ENCODE data around the gene NHEJ1. TPM values are rescaled to one million over a fixed set of nuclear protein-coding genes. Genes with fewer than 3 reads are reported as not detected.

The NHEJ1 gene
- total RNA-seq, 4 donors from 2014 or later: 8.6 to 13.8 (median 11.9) TPM

DNA sequence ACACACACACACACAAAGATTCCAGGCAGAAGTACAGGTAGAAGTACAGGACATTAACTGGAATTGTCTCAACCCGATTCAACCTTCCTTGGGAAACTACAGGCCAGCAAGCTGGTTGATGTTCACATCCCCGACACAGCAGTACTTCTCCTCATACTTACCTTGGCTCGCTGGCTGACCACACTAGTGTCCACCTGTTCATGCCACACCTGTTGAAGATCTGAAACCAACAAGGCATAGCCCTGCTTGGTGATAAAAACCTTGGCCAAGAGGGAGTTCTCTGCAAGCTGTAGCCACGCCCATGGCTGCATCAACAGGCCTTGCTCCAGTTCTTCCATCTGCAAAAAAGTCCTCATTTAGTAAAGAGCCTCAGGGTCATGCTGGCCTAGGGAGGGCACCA is 2.6 kb downstream of the NHEJ1 start:
- Histone ChIP-seq H3K36me3 (peaks cover 0 to 3% of the 10 kb centered on the region in 2 donors), H3K4me3 (replicated peaks in 1 of 3) (no peak overlapping the region), H3K4me1 (peaks cover 4 to 11% of the 10 kb centered on the region in 2 donors), H3K9me3 (no peaks in the 10 kb centered on the region), H3K27ac (no peak overlapping the region), H3K27me3 (no peaks in the 10 kb centered on the region)
- DNase-seq: no peak
- no peak for TF ChIP-seq CTCF (IDR thresholded peaks at IDR 0.05)
- TF ChIP-seq POLR2A (IDR thresholded peaks at IDR 0.05): no peak
- 82 to 89% methylated on average over 4 of the region's 4 CpGs for WGBS, 2 donors
- intact Hi-C loops (cut with DNase I): loop anchor here (5.0 kb wide), 1 partner anchor 139 kb away; no protein-coding TSS in a partner anchor

- DNase-seq: no peak
- no peaks in the 10 kb centered on the region for H3K9me3 ChIP-seq
- H3K36me3 ChIP-seq: peaks cover 0 to 3% of the 10 kb centered on the region in 2 donors
- H3K4me3 ChIP-seq (replicated peaks in 1 of 3): no peak overlapping the region
- intact Hi-C loops (cut with DNase I): loop anchor here (5.0 kb wide), 1 partner anchor 140 kb away; no protein-coding TSS in a partner anchor
- WGBS, 2 donors: 79 to 82% methylated on average over 8 of the region's 8 CpGs
- no peak overlapping the region for H3K27ac ChIP-seq
- TF ChIP-seq CTCF (IDR thresholded peaks at IDR 0.05) (no peak), POLR2A (IDR thresholded peaks at IDR 0.05) (no peak)
- no peaks in the 10 kb centered on the region for H3K27me3 ChIP-seq
- peaks cover 4 to 11% of the 10 kb centered on the region in 2 donors for H3K4me1 ChIP-seq
Observed at GRCh38 chr2:219157396-219157795, 3.2 kb downstream of the NHEJ1 start.

DNA sequence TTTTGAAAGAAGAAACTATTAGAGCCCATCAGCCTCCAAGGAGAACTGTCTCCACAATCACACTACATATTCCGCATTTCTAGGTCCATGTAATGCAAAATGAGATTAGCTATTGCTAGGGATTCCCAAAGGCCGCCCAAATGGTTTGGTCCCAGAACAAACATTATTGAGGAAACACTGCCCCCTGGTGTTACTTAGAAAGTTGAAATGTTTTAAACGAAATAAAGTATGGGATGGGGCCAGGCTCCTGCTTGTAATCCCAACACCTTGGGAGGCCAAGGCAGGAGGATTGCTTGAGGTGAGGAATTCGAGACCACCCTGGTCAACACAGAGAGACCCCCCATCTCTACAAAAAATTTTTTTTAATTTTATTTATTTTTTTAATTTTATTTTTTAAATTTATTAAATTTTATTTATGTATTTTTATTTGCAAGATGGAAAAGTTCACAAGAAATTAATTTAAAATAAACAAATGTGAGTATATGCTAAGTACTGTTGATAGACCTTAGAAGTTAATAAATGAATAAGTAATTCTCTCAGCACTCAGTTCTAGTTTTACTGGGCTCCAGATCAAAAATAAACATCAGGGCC is 5.5 kb downstream of the NHEJ1 start:
- Histone ChIP-seq H3K36me3 (peaks cover 0 to 3% of the 10 kb centered on the region in 2 donors), H3K4me1 (peaks cover 0 to 6% of the 10 kb centered on the region in 2 donors), H3K4me3 (replicated peaks in 1 of 3) (no peak overlapping the region), H3K9me3 (no peaks in the 10 kb centered on the region), H3K27me3 (no peaks in the 10 kb centered on the region), H3K27ac (no peak overlapping the region)
- 11 to 13% methylated on average over 4 of the region's 4 CpGs for WGBS, 2 donors
- intact Hi-C loops (cut with DNase I): loop anchor here (5.0 kb wide), 1 partner anchor 142 kb away; no protein-coding TSS in a partner anchor
- peak; percentile 12 to 22 for DNase-seq
- no peak for TF ChIP-seq POLR2A (IDR thresholded peaks at IDR 0.05)
- peak in 5 of 6 experiments; percentile 33 to 67 (median 59) for TF ChIP-seq CTCF (IDR thresholded peaks at IDR 0.05)

- Histone ChIP-seq H3K4me3 (replicated peaks in 1 of 3) (no peak overlapping the region), H3K27me3 (no peaks in the 10 kb centered on the region), H3K4me1 (peaks cover 10 to 13% of the 10 kb centered on the region in 2 donors), H3K9me3 (no peaks in the 10 kb centered on the region), H3K27ac (peak overlapping the region in 1 of 3 donors; percentile 16), H3K36me3 (peaks cover 0 to 15% of the 10 kb centered on the region in 2 donors)
- intact Hi-C loops (cut with DNase I): no loop called here
- peak; percentile 40 to 43 for DNase-seq
- WGBS, 2 donors: 0 to 8% methylated on average over 1 of the region's 1 CpG
- TF ChIP-seq CTCF (IDR thresholded peaks at IDR 0.05) (no peak), POLR2A (IDR thresholded peaks at IDR 0.05) (no peak)
Observed at GRCh38 chr2:219149667-219150066, 10.9 kb downstream of the NHEJ1 start.

GRCh38 chr2:219142329-219142728 is 18.3 kb downstream of the NHEJ1 start:
- TF ChIP-seq CTCF (IDR thresholded peaks at IDR 0.05): no peak
- no peak for TF ChIP-seq POLR2A (IDR thresholded peaks at IDR 0.05)
- H3K36me3 ChIP-seq: peaks cover 14 to 15% of the 10 kb centered on the region in 2 donors
- DNase-seq: no peak
- intact Hi-C loops (cut with DNase I): no loop called here
- H3K27ac ChIP-seq: no peak overlapping the region
- WGBS, 2 donors: 95 to 98% methylated on average over 6 of the region's 6 CpGs
- H3K4me1 ChIP-seq: no peaks in the 10 kb centered on the region
- no peak overlapping the region for H3K4me3 ChIP-seq (replicated peaks in 1 of 3)
- no peaks in the 10 kb centered on the region for H3K9me3 ChIP-seq
- no peaks in the 10 kb centered on the region for H3K27me3 ChIP-seq
